ENCODE data around the gene RNF40. TPM values are rescaled to one million over a fixed set of nuclear protein-coding genes. Genes with fewer than 3 reads are reported as not detected.
"Not testable (repeated sequence)": the region's sequence is repeated elsewhere in the genome, so short reads cannot be mapped to it uniquely, and the experiment has no call there.

The RNF40 gene
- polyA plus RNA-seq, 1 donor (not counting 4 experiments of a cell fraction or from before 2014, with no cell fraction given), result 52.7 TPM

DNA sequence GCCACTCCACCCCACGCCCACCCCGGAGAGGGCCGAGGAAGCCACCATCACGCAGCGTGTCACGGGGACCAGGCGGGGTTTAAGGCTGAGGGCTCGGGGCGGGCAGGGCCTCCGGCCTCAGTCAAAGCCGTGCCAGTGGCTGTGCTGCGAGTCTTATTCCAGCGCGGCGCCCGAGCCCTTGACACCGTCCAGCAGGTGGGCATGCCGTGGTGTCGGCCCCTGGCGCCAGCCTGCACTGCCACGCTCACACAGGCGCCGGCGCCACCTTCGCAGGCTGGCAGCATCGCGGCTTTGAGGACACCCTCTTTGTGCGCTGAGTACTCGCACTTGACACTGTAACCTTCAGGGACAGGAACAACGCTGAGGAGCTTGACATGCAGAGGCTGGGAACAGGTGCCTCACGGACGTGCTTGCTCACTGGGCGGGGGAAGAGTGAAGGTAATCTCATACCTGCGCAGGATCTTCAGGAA is 58.9 kb downstream of the RNF40 start:
- Histone ChIP-seq H3K27me3 (ENCODE audit: control insufficient read depth, extremely low read depth, insufficient read depth, low read length) (no peaks in the 10 kb centered on the region), H3K4me2 (ENCODE audit: control insufficient read depth, extremely low read depth, insufficient read depth, low read depth, low read length) (no peak overlapping the region), H3K9ac (ENCODE audit: control insufficient read depth, extremely low read depth, insufficient read depth, low read length) (no peak overlapping the region), H3K4me1 (ENCODE audit: control insufficient read depth, extremely low read depth, insufficient read depth, low read length) (peaks cover 10% of the 10 kb centered on the region), H3K36me3 (ENCODE audit: control insufficient read depth in 2 of 2, extremely low read depth in 1 of 2, insufficient read depth in 2 of 2, low read length in 2 of 2) (no peaks in the 10 kb centered on the region), H3K79me2 (ENCODE audit: control insufficient read depth, insufficient read depth, low read length) (no peaks in the 10 kb centered on the region), H4K20me1 (ENCODE audit: control insufficient read depth, extremely low read depth, insufficient read depth, low read length) (no peaks in the 10 kb centered on the region), H2AFZ (ENCODE audit: control insufficient read depth, low read length) (no peak overlapping the region), H3K9me1 (ENCODE audit: control insufficient read depth, extremely low read depth, insufficient read depth, low read length) (no peaks in the 10 kb centered on the region), H3K9me3 (ENCODE audit: control insufficient read depth, low read depth, low read length) (no peaks in the 10 kb centered on the region), H3K4me3 (ENCODE audit: control insufficient read depth in 2 of 3, extremely low read depth in 1 of 3, insufficient read depth in 2 of 3, low read depth in 1 of 3, low read length in 3 of 3) (no peak overlapping the region), H3K27ac (ENCODE audit: control insufficient read depth, insufficient read depth, low read length) (no peak overlapping the region)
- no peak for FAIRE-seq
- TF ChIP-seq EZH2 (IDR thresholded peaks at IDR 0.05; ENCODE audit: low read length), result no peak
- TF ChIP-seq, protein P1, sequence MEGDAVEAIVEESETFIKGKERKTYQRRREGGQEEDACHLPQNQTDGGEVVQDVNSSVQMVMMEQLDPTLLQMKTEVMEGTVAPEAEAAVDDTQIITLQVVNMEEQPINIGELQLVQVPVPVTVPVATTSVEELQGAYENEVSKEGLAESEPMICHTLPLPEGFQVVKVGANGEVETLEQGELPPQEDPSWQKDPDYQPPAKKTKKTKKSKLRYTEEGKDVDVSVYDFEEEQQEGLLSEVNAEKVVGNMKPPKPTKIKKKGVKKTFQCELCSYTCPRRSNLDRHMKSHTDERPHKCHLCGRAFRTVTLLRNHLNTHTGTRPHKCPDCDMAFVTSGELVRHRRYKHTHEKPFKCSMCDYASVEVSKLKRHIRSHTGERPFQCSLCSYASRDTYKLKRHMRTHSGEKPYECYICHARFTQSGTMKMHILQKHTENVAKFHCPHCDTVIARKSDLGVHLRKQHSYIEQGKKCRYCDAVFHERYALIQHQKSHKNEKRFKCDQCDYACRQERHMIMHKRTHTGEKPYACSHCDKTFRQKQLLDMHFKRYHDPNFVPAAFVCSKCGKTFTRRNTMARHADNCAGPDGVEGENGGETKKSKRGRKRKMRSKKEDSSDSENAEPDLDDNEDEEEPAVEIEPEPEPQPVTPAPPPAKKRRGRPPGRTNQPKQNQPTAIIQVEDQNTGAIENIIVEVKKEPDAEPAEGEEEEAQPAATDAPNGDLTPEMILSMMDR (optimal IDR thresholded peaks at IDR 0.05 in 1 of 3, IDR thresholded peaks at IDR 0.05 in 1 of 3, conservative IDR thresholded peaks at IDR 0.05 in 1 of 3; ENCODE audit: extremely low read depth in 1 of 3, insufficient read depth in 2 of 3, low read length in 3 of 3), result no peak
- no peak for DNase-seq (ENCODE audit: low read depth, low spot score)
- dilution Hi-C loops (cut with MboI; ENCODE audit: extremely low pct_ligation_motif_present, low sequenced_read_pairs), result no loop called here

DNA sequence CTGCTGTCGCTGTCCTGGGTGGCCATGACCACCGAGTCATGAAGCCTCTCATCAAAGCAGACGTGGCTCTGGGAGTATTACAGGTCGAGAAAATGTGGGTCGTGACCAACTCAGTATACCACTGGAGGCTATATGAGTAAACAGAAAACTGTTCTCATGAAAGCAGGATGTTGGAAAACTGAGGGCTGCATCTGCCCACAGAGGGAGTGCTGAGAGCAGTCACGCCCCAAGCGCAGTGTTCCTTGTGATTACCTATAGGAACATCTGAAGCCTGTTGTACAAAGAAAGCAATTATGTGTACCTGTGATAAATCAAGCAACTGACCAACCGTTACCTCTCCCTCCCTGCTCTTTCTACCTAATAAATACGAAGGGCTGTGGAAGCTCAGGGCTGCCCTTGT is 59.3 kb downstream of the RNF40 start:
- H3K27ac ChIP-seq (ENCODE audit: control insufficient read depth, insufficient read depth, low read length); DNase-seq (ENCODE audit: low read depth, low spot score); H3K9me1 ChIP-seq (ENCODE audit: control insufficient read depth, extremely low read depth, insufficient read depth, low read length); H4K20me1 ChIP-seq (ENCODE audit: control insufficient read depth, extremely low read depth, insufficient read depth, low read length); H3K4me3 ChIP-seq (ENCODE audit: control insufficient read depth in 2 of 3, extremely low read depth in 1 of 3, insufficient read depth in 2 of 3, low read depth in 1 of 3, low read length in 3 of 3); H2AFZ ChIP-seq (ENCODE audit: control insufficient read depth, low read length); H3K36me3 ChIP-seq (ENCODE audit: control insufficient read depth in 2 of 2, extremely low read depth in 1 of 2, insufficient read depth in 2 of 2, low read length in 2 of 2); FAIRE-seq; H3K9me3 ChIP-seq (ENCODE audit: control insufficient read depth, low read depth, low read length); H3K79me2 ChIP-seq (ENCODE audit: control insufficient read depth, insufficient read depth, low read length); H3K9ac ChIP-seq (ENCODE audit: control insufficient read depth, extremely low read depth, insufficient read depth, low read length); dilution Hi-C loops (cut with MboI; ENCODE audit: extremely low pct_ligation_motif_present, low sequenced_read_pairs); H3K4me2 ChIP-seq (ENCODE audit: control insufficient read depth, extremely low read depth, insufficient read depth, low read depth, low read length); H3K27me3 ChIP-seq (ENCODE audit: control insufficient read depth, extremely low read depth, insufficient read depth, low read length): not testable (repeated sequence)
- peaks cover 10% of the 10 kb centered on the region for H3K4me1 ChIP-seq (ENCODE audit: control insufficient read depth, extremely low read depth, insufficient read depth, low read length)

DNA sequence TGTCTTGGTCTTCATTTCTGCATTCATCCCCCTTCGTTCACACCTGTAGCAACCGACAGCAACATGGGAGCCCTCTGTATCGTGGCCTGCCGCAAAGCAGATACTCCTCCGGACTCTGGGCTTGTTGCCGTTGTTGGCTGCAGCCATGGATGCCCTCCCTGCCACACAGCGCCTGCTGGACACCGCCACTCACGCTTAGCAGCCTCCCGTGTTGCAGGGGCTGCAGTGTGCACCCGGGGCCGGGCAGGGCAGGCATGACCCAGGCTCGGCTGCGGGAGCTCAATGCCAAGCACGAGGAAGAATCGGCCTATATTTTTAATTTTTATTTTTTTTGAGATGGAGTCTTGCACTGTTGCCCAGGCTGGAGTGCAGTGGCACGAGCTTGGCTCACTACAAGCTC is 59.8 kb downstream of the RNF40 start:
- H3K9me1 ChIP-seq (ENCODE audit: control insufficient read depth, extremely low read depth, insufficient read depth, low read length), result no peaks in the 10 kb centered on the region
- H2AFZ ChIP-seq (ENCODE audit: control insufficient read depth, low read length), result no peak overlapping the region
- DNase-seq (ENCODE audit: low read depth, low spot score) (no peak), FAIRE-seq (no peak)
- H3K27ac ChIP-seq (ENCODE audit: control insufficient read depth, insufficient read depth, low read length), result no peak overlapping the region
- no peak overlapping the region for H3K4me3 ChIP-seq (ENCODE audit: control insufficient read depth in 2 of 3, extremely low read depth in 1 of 3, insufficient read depth in 2 of 3, low read depth in 1 of 3, low read length in 3 of 3)
- H3K79me2 ChIP-seq (ENCODE audit: control insufficient read depth, insufficient read depth, low read length), result no peaks in the 10 kb centered on the region
- H3K9ac ChIP-seq (ENCODE audit: control insufficient read depth, extremely low read depth, insufficient read depth, low read length), result no peak overlapping the region
- H3K4me2 ChIP-seq (ENCODE audit: control insufficient read depth, extremely low read depth, insufficient read depth, low read depth, low read length), result no peak overlapping the region
- no peaks in the 10 kb centered on the region for H3K36me3 ChIP-seq (ENCODE audit: control insufficient read depth in 2 of 2, extremely low read depth in 1 of 2, insufficient read depth in 2 of 2, low read length in 2 of 2)
- H3K4me1 ChIP-seq (ENCODE audit: control insufficient read depth, extremely low read depth, insufficient read depth, low read length), result peaks cover 10% of the 10 kb centered on the region
- dilution Hi-C loops (cut with MboI; ENCODE audit: extremely low pct_ligation_motif_present, low sequenced_read_pairs), result no loop called here
- no peaks in the 10 kb centered on the region for H3K27me3 ChIP-seq (ENCODE audit: control insufficient read depth, extremely low read depth, insufficient read depth, low read length)
- H3K9me3 ChIP-seq (ENCODE audit: control insufficient read depth, low read depth, low read length), result no peaks in the 10 kb centered on the region
- no peak for TF ChIP-seq EZH2 (IDR thresholded peaks at IDR 0.05; ENCODE audit: low read length)
- TF ChIP-seq, protein P1 (optimal IDR thresholded peaks at IDR 0.05 in 1 of 3, IDR thresholded peaks at IDR 0.05 in 1 of 3, conservative IDR thresholded peaks at IDR 0.05 in 1 of 3; ENCODE audit: extremely low read depth in 1 of 3, insufficient read depth in 2 of 3, low read length in 3 of 3), result no peak
- no peaks in the 10 kb centered on the region for H4K20me1 ChIP-seq (ENCODE audit: control insufficient read depth, extremely low read depth, insufficient read depth, low read length)

Measured in keratinocyte (primary cell).